Muscle layer of colon (tissue), 2 donors: ENCODE data around the gene PRSS8.
A peak's percentile ranks its signal among the peaks of the same experiment; 100 is the strongest.

Experiments
- H3K27ac ChIP-seq: one replicate; pipeline ENCODE4 v1.7.0; 2013; ENCODE audit warnings: low read depth, mild to moderate bottlenecking, low read length, moderate library complexity
- H3K27me3 ChIP-seq, 2 donors: one replicate each; pipeline ENCODE4 v1.7.0; 2013; ENCODE audit warnings: low read length in 2 of 2, mild to moderate bottlenecking in 2 of 2; ENCODE audit not compliant: insufficient read depth in 2 of 2, control insufficient read depth in 1 of 2
- H3K36me3 ChIP-seq: one replicate; pipeline ENCODE4 v1.7.0; 2013; ENCODE audit warnings: mild to moderate bottlenecking, low read length; ENCODE audit not compliant: insufficient read depth
- H3K4me1 ChIP-seq: one replicate; pipeline ENCODE4 v1.7.0; 2013; ENCODE audit warnings: mild to moderate bottlenecking, low read length; ENCODE audit not compliant: insufficient read depth
- H3K4me3 ChIP-seq, 2 donors: one replicate each; pipeline ENCODE4 v1.7.0; 2013; ENCODE audit warnings: low read length in 2 of 2, low read depth in 1 of 2, mild to moderate bottlenecking in 1 of 2, moderate library complexity in 1 of 2
- H3K9ac ChIP-seq: one replicate; pipeline ENCODE4 v1.7.0; 2013; ENCODE audit warnings: low read length
- H3K9me3 ChIP-seq: one replicate; pipeline ENCODE4 v1.7.0; 2013; ENCODE audit warnings: mild to moderate bottlenecking, low read length
- donor health status: abdominal sarcoma.
- donor health status: Adenocarcinoma of cecum.

Gene PRSS8

DNA sequence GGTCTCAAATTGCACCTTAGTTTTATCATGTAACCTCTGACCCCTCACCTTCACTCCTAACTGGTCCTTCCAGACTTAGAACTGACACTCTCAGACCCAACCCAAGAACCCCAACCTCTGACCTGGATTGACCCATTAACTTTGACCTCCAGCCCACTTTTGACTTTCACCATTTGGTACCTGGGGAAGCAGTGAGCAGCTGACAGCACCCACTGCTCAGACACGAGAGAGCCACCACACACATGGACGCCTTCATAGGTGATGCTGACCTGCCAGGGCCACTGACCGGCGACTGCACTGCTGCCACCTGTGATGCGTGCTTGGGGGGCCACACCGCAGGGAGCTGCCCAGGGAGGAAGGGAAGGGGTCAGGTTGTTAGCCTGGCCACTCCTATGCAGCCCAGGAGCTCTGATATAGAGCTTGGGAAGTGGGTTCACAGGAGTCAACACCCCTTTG lies 2.5 kb downstream of the PRSS8 start:
- Histone ChIP-seq H3K4me1 (peaks cover 9% of the 10 kb centered on the region), H3K4me3 (no peak overlapping the region), H3K27me3 (peaks cover 0 to 12% of the 10 kb centered on the region in 2 donors), H3K36me3 (peaks cover 43% of the 10 kb centered on the region), H3K27ac (no peak overlapping the region), H3K9ac (no peak overlapping the region), H3K9me3 (no peaks in the 10 kb centered on the region)

DNA sequence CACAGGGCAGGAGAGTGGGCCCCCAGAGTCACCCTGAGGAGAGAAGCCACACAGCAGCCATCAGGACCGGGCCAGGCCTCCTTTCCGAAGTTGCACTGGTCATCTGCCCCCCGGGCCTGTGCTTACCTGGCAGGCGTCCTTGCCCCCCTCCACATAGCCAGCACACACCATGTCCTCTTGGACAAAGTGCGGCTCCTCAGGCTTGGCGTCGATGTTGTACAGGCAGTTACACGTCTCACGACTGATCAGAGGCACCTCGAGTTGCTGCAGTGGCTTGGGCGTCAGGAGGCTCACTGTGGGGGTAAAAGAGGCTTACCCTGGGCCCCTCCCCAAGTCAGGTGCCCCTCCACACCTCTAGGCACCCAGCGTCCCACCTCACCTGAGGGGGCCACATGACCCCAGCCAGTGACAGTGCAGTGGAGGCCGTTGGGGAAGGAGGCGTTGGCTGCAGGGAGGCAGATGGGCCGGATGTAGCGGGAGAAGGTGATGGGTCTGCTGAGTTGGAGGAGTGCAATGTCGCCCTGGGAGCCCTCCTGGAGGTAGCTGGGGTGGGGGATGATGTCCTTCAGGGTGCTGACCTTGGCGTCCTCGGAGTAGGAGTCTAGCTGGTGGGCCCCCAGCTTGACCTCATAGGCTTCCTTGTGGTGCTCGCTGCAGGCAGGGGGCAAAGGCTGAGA lies 3.1 kb downstream of the PRSS8 start:
- Histone ChIP-seq H3K9ac (no peak overlapping the region), H3K27me3 (peaks cover 0 to 12% of the 10 kb centered on the region in 2 donors), H3K4me3 (no peak overlapping the region), H3K4me1 (peaks cover 9% of the 10 kb centered on the region), H3K36me3 (peaks cover 49% of the 10 kb centered on the region), H3K27ac (no peak overlapping the region), H3K9me3 (no peaks in the 10 kb centered on the region)

DNA sequence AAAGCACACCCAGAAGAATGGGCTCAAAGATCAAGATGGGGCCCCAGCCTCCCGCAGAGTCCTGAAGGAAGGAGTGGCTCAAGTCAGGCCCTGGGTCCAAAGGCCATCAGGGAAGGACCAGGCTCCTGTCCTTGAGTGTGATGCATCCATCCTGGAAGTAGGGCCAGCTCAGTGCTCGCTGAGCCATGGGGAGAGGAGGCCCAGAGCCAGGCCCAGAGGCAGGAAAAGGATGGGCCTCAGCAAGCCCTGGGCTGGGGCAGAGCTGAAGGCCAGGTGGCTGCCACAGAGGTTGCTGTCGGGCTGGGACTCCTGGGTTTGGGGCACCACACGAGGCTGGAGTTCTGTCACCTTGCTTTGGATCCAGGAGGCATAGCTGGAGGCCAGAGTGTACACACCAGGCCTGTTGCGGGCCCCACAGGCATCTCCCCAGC lies 3.7 kb downstream of the PRSS8 start:
- peaks cover 9% of the 10 kb centered on the region for H3K4me1 ChIP-seq
- H3K9me3 ChIP-seq = no peaks in the 10 kb centered on the region
- no peak overlapping the region for H3K9ac ChIP-seq
- peaks cover 55% of the 10 kb centered on the region for H3K36me3 ChIP-seq
- no peak overlapping the region for H3K27ac ChIP-seq
- H3K4me3 ChIP-seq = no peak overlapping the region
- peaks cover 0 to 12% of the 10 kb centered on the region in 2 donors for H3K27me3 ChIP-seq

- no peaks in the 10 kb centered on the region for H3K9me3 ChIP-seq
- no peak overlapping the region for H3K27ac ChIP-seq
- no peak overlapping the region for H3K9ac ChIP-seq
- H3K4me1 ChIP-seq = peaks cover 9% of the 10 kb centered on the region
- peaks cover 0 to 12% of the 10 kb centered on the region in 2 donors for H3K27me3 ChIP-seq
- H3K4me3 ChIP-seq = no peak overlapping the region
- H3K36me3 ChIP-seq = peaks cover 56% of the 10 kb centered on the region
Measured at GRCh38 chr16:31131416-31131815, 4.1 kb downstream of the PRSS8 start.

- no peak overlapping the region for H3K4me3 ChIP-seq
- no peaks in the 10 kb centered on the region for H3K9me3 ChIP-seq
- H3K27ac ChIP-seq = no peak overlapping the region
- H3K4me1 ChIP-seq = peaks cover 9% of the 10 kb centered on the region
- peaks cover 0 to 7% of the 10 kb centered on the region in 2 donors for H3K27me3 ChIP-seq
- H3K36me3 ChIP-seq = peaks cover 59% of the 10 kb centered on the region
- no peak overlapping the region for H3K9ac ChIP-seq
Measured at GRCh38 chr16:31130899-31131298, 4.6 kb downstream of the PRSS8 start.

DNA sequence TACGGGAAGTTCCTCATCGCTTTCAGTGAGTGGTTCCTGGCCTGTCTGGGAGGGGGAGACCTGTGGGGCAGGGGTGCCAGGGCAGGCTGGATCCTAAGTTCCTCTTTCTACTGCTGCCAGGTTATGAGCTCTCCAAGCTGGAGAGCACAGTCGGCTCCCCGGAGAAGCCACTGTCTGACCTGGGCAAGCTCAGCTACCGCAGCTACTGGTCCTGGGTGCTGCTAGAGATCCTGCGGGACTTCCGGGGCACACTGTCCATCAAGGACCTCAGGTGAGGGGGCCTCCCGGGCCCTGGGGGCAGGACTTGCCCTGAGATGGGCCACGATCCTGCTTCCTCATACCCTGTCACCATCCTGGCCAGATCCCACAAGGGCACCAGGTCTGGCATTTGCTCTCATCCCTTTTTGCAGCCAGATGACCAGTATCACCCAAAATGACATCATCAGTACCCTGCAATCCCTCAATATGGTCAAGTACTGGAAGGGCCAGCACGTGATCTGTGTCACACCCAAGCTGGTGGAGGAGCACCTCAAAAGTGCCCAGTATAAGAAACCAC lies 5.1 kb downstream of the PRSS8 start:
- H3K9ac ChIP-seq = no peak overlapping the region
- peaks cover 0 to 2% of the 10 kb centered on the region in 2 donors for H3K27me3 ChIP-seq
- peaks cover 9% of the 10 kb centered on the region for H3K4me1 ChIP-seq
- no peaks in the 10 kb centered on the region for H3K9me3 ChIP-seq
- H3K27ac ChIP-seq = no peak overlapping the region
- H3K4me3 ChIP-seq = no peak overlapping the region
- peaks cover 62% of the 10 kb centered on the region for H3K36me3 ChIP-seq

DNA sequence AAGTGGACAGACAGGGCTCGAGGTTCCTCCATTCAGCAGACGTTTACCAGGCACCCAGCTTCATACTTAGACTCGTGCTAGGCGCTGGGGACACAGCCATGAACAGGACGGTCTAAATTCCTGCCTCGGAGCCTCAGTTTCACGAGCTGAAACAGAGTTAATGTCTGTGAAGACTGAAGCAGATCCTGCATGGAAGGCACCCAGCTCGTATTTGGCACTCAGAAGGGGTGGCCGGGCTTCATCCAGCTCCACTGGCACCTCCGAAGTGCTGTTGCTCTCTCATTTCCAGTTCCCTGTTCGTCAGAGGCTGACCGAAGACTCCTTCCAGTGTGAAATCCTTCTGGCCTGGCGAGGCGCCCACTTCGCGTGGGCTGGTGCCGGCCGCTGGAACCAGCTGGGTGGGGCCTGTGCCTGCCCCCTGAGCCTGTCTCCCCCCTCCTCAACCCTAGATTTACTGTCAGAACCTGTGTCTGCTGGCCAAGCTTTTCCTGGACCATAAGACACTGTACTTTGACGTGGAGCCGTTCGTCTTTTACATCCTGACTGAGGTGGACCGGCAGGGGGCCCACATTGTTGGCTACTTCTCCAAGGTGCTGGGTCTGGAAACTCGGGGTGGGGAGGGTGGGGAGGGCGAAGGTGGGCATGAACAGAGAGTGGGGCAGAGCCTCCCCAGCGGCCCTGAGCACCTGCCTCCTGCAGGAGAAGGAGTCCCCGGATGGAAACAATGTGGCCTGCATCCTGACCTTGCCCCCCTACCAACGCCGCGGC lies 5.8 kb downstream of the PRSS8 start:
- H3K27me3 ChIP-seq = no peaks in the 10 kb centered on the region
- peaks cover 66% of the 10 kb centered on the region for H3K36me3 ChIP-seq
- peaks cover 5% of the 10 kb centered on the region for H3K4me1 ChIP-seq
- no peak overlapping the region for H3K4me3 ChIP-seq
- no peaks in the 10 kb centered on the region for H3K9me3 ChIP-seq
- H3K27ac ChIP-seq = peak overlapping the region; percentile 17
- no peak overlapping the region for H3K9ac ChIP-seq

DNA sequence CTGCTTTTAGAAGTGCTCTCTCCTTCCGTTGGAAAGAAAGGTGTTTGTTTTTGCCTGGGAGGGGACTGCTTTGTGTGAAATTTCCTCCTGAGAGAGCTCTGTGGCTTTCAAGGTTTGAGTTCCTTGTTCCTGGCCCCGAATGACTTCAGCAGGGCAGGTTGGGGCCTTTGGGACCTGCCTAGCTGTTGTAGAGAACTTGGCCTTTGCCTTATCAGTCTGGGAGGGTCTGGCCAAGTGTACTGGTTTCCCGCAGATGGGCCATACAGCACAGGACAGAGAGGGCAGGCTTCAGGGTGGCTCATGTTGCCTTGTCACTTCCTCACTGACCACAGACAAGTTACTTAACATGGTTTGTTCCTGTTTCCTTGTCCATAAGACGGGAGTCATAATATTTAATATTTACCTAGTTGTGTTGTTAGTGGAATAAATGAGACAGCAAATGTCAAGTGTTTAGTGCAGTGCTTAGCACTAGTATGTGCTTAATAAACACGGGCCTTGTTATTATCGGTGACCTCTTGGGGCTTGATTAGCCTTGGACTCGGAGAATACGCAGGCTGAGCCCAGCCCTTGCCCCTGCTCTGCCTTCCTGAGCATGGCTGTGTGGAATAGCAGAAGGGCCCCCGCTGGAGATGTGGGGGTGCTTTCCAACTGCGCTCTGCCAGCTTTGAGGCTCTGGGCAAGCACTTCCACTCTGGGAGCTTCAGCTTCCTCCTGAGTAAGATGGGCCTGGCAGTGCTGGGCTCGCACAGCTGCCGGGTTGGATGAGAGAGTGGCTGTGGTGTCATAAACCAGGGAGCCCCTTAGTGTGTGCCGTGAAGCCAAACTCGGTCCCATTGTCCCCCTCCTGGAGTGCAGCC lies 6.6 kb downstream of the PRSS8 start:
- H3K9me3 ChIP-seq = no peaks in the 10 kb centered on the region
- peak overlapping the region; percentile 17 for H3K27ac ChIP-seq
- no peaks in the 10 kb centered on the region for H3K27me3 ChIP-seq
- no peak overlapping the region for H3K4me3 ChIP-seq
- H3K9ac ChIP-seq = no peak overlapping the region
- H3K36me3 ChIP-seq = peaks cover 69% of the 10 kb centered on the region
- peaks cover 5% of the 10 kb centered on the region for H3K4me1 ChIP-seq

GRCh38 chr16:31127182-31127581 lies 8.3 kb downstream of the PRSS8 start:
- Histone ChIP-seq H3K27me3 (no peaks in the 10 kb centered on the region), H3K4me3 (no peak overlapping the region), H3K4me1 (peaks cover 5% of the 10 kb centered on the region), H3K9me3 (no peaks in the 10 kb centered on the region), H3K36me3 (peaks cover 70% of the 10 kb centered on the region), H3K9ac (no peak overlapping the region), H3K27ac (no peak overlapping the region)

GRCh38 chr16:31125844-31126243 lies 9.7 kb downstream of the PRSS8 start:
- peaks cover 5% of the 10 kb centered on the region for H3K4me1 ChIP-seq
- no peak overlapping the region for H3K27ac ChIP-seq
- H3K9me3 ChIP-seq = no peaks in the 10 kb centered on the region
- H3K36me3 ChIP-seq = peaks cover 70% of the 10 kb centered on the region
- H3K4me3 ChIP-seq = no peak overlapping the region
- no peak overlapping the region for H3K9ac ChIP-seq
- H3K27me3 ChIP-seq = no peaks in the 10 kb centered on the region

DNA sequence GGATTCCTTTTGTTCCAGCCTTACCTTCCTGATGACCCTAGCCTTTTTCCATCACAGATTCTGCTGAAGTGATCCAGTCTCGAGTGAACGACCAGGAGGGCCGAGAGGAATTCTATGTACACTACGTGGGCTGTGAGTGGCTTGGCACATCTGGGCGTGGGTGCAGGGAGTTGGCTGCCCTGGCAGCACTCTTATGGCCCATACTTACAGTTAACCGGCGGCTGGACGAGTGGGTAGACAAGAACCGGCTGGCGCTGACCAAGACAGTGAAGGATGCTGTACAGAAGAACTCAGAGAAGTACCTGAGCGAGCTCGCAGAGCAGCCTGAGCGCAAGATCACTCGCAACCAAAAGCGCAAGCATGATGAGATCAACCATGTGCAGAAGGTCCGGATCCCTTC lies 15.4 kb downstream of the PRSS8 start:
- no peak overlapping the region for H3K27ac ChIP-seq

More for the DNA sequence above, 15.4 kb downstream of the PRSS8 start:
- H3K9ac ChIP-seq = no peak overlapping the region
- H3K9me3 ChIP-seq = no peaks in the 10 kb centered on the region
- peaks cover 11% of the 10 kb centered on the region for H3K4me1 ChIP-seq
- no peak overlapping the region for H3K4me3 ChIP-seq
- H3K36me3 ChIP-seq = peaks cover 48% of the 10 kb centered on the region
- no peaks in the 10 kb centered on the region for H3K27me3 ChIP-seq
